Measurements from ENCODE around the gene NAIF1. TPM values are rescaled to one million over a fixed set of nuclear protein-coding genes. Genes with fewer than 3 reads are reported as not detected.

The NAIF1 gene
- total RNA-seq, 1 experiment from 2014 or later, result 11.0 TPM

GRCh38 chr9:128105538-128106175, 38.5 kb upstream of the NAIF1 start:
- H3K4me2 ChIP-seq (ENCODE audit: low read length), result no peak overlapping the region
- peaks cover 13 to 41% of the 10 kb centered on the region in 2 experiments for H3K36me3 ChIP-seq (ENCODE audit: control insufficient read depth in 1 of 2, insufficient read depth in 2 of 2, low read length in 2 of 2)
- no peaks in the 10 kb centered on the region for H3K9me2 ChIP-seq (ENCODE audit: insufficient read depth)
- H3K9ac ChIP-seq (ENCODE audit: low read length), result no peak overlapping the region
- H3K4me3 ChIP-seq (replicated peaks in 1 of 2; ENCODE audit: low read depth in 1 of 2, low read length in 2 of 2), result no peak overlapping the region
- ChIA-PET POLR2A (no interaction called here), CTCF (interaction anchor here (1.0 kb wide), 1 partner anchor 12 kb away, joined by 3 read pairs; no protein-coding TSS in a partner anchor), RAD21 (ENCODE audit: low non-redundant PET in 1 of 2, low total read pairs in 2 of 2, uncharacterized antibody in 2 of 2, unreplicated experiment in 2 of 2) (no interaction called here)
- no peaks in the 10 kb centered on the region for H3K4me1 ChIP-seq (ENCODE audit: control insufficient read depth in 1 of 2, insufficient read depth in 2 of 2, low read length in 2 of 2)
- intact Hi-C loops (cut with micrococcal nuclease), result no loop called here
- no peaks in the 10 kb centered on the region for H3K27me3 ChIP-seq (ENCODE audit: insufficient read depth, low read length)
- no peak overlapping the region for H3K27ac ChIP-seq (ENCODE audit: low read depth, low read length)
- no peaks in the 10 kb centered on the region for H4K20me1 ChIP-seq (ENCODE audit: insufficient read depth)
- ATAC-seq (no peak), DNase-seq (ENCODE audit: low read depth, low spot score) (no peak)
- H2AFZ ChIP-seq (ENCODE audit: low read depth, low read length, poor library complexity, severe bottlenecking), result no peak overlapping the region
- no TSS peak for BruUV-seq (replicated peaks)
- H3K79me2 ChIP-seq (ENCODE audit: insufficient read depth, low read length), result peaks cover 10% of the 10 kb centered on the region; the same call in 1 of the 2 replicates
- no peaks in the 10 kb centered on the region for H3K9me3 ChIP-seq (ENCODE audit: control insufficient read depth in 1 of 2, insufficient read depth in 1 of 2, low read depth in 1 of 2, low read length in 2 of 2)
- TF ChIP-seq, protein P1, sequence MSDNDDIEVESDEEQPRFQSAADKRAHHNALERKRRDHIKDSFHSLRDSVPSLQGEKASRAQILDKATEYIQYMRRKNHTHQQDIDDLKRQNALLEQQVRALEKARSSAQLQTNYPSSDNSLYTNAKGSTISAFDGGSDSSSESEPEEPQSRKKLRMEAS (IDR thresholded peaks at IDR 0.05), result no peak
- TF ChIP-seq, protein P2, sequence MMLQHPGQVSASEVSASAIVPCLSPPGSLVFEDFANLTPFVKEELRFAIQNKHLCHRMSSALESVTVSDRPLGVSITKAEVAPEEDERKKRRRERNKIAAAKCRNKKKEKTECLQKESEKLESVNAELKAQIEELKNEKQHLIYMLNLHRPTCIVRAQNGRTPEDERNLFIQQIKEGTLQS (IDR thresholded peaks at IDR 0.05), result no peak
- TF ChIP-seq CEBPB (IDR thresholded peaks at IDR 0.05; ENCODE audit: low read depth) (no peak), RAD21 (IDR thresholded peaks at IDR 0.05; ENCODE audit: low read depth) (no peak)

DNA sequence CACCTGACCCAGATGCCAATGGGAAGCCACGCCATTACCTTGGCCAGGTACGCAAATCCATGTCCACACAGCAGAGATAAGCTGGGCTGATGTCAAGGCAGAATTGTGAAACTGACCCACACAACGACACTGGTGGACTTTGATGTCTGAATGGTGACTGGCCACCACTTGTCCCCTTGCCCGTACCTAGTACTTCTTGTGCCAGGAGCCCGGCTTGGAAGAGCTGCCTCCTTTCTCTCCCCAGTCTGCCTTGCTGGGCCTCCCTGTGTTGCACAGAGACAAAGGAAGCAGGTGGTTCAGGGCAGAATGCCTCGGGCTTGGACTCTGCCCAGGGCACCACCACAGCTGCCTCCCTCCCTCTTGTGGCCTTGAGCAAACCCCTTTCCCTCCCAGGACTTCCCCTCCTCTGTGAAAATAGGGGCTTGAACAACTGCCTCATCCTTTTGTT, 37.1 kb upstream of the NAIF1 start:
- Histone ChIP-seq H3K27ac (ENCODE audit: low read depth, low read length) (no peak overlapping the region), H3K79me2 (ENCODE audit: insufficient read depth, low read length) (peaks cover 25% of the 10 kb centered on the region), H3K9ac (ENCODE audit: low read length) (no peak overlapping the region), H3K4me2 (ENCODE audit: low read length) (no peak overlapping the region), H2AFZ (ENCODE audit: low read depth, low read length, poor library complexity, severe bottlenecking) (no peak overlapping the region), H3K9me3 (ENCODE audit: control insufficient read depth in 1 of 2, insufficient read depth in 1 of 2, low read depth in 1 of 2, low read length in 2 of 2) (no peaks in the 10 kb centered on the region), H3K4me1 (ENCODE audit: control insufficient read depth in 1 of 2, insufficient read depth in 2 of 2, low read length in 2 of 2) (peaks cover 2 to 7% of the 10 kb centered on the region in 2 experiments), H3K27me3 (ENCODE audit: insufficient read depth, low read length) (no peaks in the 10 kb centered on the region), H4K20me1 (ENCODE audit: insufficient read depth) (no peaks in the 10 kb centered on the region; the same call in 1 of the 2 replicates), H3K36me3 (ENCODE audit: control insufficient read depth in 1 of 2, insufficient read depth in 2 of 2, low read length in 2 of 2) (peaks cover 13 to 43% of the 10 kb centered on the region in 2 experiments), H3K4me3 (replicated peaks in 1 of 2; ENCODE audit: low read depth in 1 of 2, low read length in 2 of 2) (no peak overlapping the region), H3K9me2 (ENCODE audit: insufficient read depth) (no peaks in the 10 kb centered on the region)
- ATAC-seq (no peak), DNase-seq (ENCODE audit: low read depth, low spot score) (no peak)
- intact Hi-C loops (cut with micrococcal nuclease), result no loop called here
- ChIA-PET CTCF (no interaction called here), POLR2A (no interaction called here), RAD21 (ENCODE audit: low non-redundant PET in 1 of 2, low total read pairs in 2 of 2, uncharacterized antibody in 2 of 2, unreplicated experiment in 2 of 2) (no interaction called here)
- BruUV-seq (replicated peaks), result no TSS peak
- TF ChIP-seq, protein P2 (IDR thresholded peaks at IDR 0.05), result no peak
- TF ChIP-seq SIN3A (IDR thresholded peaks at IDR 0.05; ENCODE audit: low read depth) (no peak), SRF (IDR thresholded peaks at IDR 0.05; ENCODE audit: low read depth) (no peak), CBX3 (IDR thresholded peaks at IDR 0.05; ENCODE audit: low read depth) (no peak), POLR2A (IDR thresholded peaks at IDR 0.05; ENCODE audit: borderline replicate concordance, extremely low read depth, insufficient read depth, insufficient read length) (no peak), ZNF274 (IDR thresholded peaks at IDR 0.05; ENCODE audit: low read depth, low read length) (no peak), ZFX (IDR thresholded peaks at IDR 0.05) (no peak), EZH2 (IDR thresholded peaks at IDR 0.05) (no peak), EZH2phosphoT487 (IDR thresholded peaks at IDR 0.05; ENCODE audit: borderline replicate concordance) (no peak), TCF7L2 (IDR thresholded peaks at IDR 0.05; ENCODE audit: borderline replicate concordance, extremely low read depth, insufficient read depth, insufficient read length) (no peak), YY1 (IDR thresholded peaks at IDR 0.05; ENCODE audit: extremely low read depth, insufficient replicate concordance, low read depth, low read length) (no peak), FOSL1 (IDR thresholded peaks at IDR 0.05; ENCODE audit: low read depth) (no peak), JUND (IDR thresholded peaks at IDR 0.05) (no peak), REST (IDR thresholded peaks at IDR 0.05; ENCODE audit: low read depth) (no peak)
- TF ChIP-seq, protein P1 (IDR thresholded peaks at IDR 0.05), result no peak

Data from HCT116 (cell line).